ENCODE data around the gene CD79A. TPM values are rescaled to one million over a fixed set of nuclear protein-coding genes. Genes with fewer than 3 reads are reported as not detected.

CD79A gene
- total and polyA plus RNA-seq, 7 experiments from 2014 or later: 2.6 to 27.9 (median 8.9) TPM

GRCh38 chr19:41910240-41910991, 33.3 kb downstream of the CD79A start:
- no peaks in the 10 kb centered on the region for H3K9me3 ChIP-seq (ENCODE audit: control insufficient read depth in 2 of 3, low read length in 3 of 3)
- peak in 2 of 9 donors; percentile 40 to 45 for DNase-seq
- H3K4me1 ChIP-seq (ENCODE audit: control insufficient read depth in 2 of 2, insufficient read depth in 2 of 2, low read length in 2 of 2): peaks cover 12 to 38% of the 10 kb centered on the region in 2 donors
- Mint-ChIP-seq H3K27me3 (peaks cover 0 to 28% (median 0%) of the 10 kb centered on the region in 5 donors), H3K9me3 (peaks cover 0 to 6% (median 0%) of the 10 kb centered on the region in 11 donors), H3K4me1 (peaks cover 28 to 56% (median 44%) of the 10 kb centered on the region in 7 donors), H3K27ac (peak overlapping the region; percentile 26 to 87 (median 78)), H3K36me3 (peaks cover 0 to 37% (median 10%) of the 10 kb centered on the region in 5 donors), H3K4me3 (peak overlapping the region in 5 of 10 donors; percentile 8 to 49 (median 22))
- H3K4me3 ChIP-seq (ENCODE audit: low read length): no peak overlapping the region
- peak overlapping the region; percentile 10 for H3K27ac ChIP-seq (ENCODE audit: low read depth, low read length)
- ChIA-PET CTCF (interaction anchor here (0.9 to 1.3 kb wide), 5 partner anchors 15 to 37 kb away, joined by 3 to 4 read pairs (median 3); no protein-coding TSS in a partner anchor), POLR2A (interaction anchor here (0.9 to 15.6 kb wide), 9 partner anchors 9 to 50 kb away, joined by 3 to 348 read pairs (median 6); partner anchors contain the start of genes ARHGEF1, ERFL and RPS19)
- peak; percentile 10 for ATAC-seq
- intact Hi-C loops (cut with micrococcal nuclease): loop anchor here in 1 of 2 donors (2.0 kb wide), 1 partner anchor 38 kb away; no protein-coding TSS in a partner anchor
- H3K36me3 ChIP-seq (ENCODE audit: control insufficient read depth in 2 of 3, insufficient read depth in 3 of 3, low read length in 3 of 3): peaks cover 13 to 34% (median 13%) of the 10 kb centered on the region in 3 experiments
- H3K27me3 ChIP-seq (ENCODE audit: control insufficient read depth in 2 of 2, insufficient read depth in 2 of 2, low read length in 2 of 2): peaks cover 0 to 12% of the 10 kb centered on the region in 2 donors

GRCh38 chr19:41910992-41911888, 34.2 kb downstream of the CD79A start:
- H3K4me1 ChIP-seq (ENCODE audit: control insufficient read depth in 2 of 2, insufficient read depth in 2 of 2, low read length in 2 of 2): peaks cover 18 to 45% of the 10 kb centered on the region in 2 donors
- Mint-ChIP-seq H3K4me3 (peak overlapping the region in 8 of 10 donors; percentile 4 to 72 (median 42)), H3K27ac (peak overlapping the region; percentile 62 to 87 (median 78)), H3K4me1 (peaks cover 22 to 50% (median 37%) of the 10 kb centered on the region in 7 donors), H3K9me3 (peaks cover 0 to 5% (median 0%) of the 10 kb centered on the region in 11 donors), H3K36me3 (peaks cover 0 to 31% (median 4%) of the 10 kb centered on the region in 5 donors), H3K27me3 (peaks cover 0 to 28% (median 0%) of the 10 kb centered on the region in 5 donors)
- no peak overlapping the region for H3K4me3 ChIP-seq (ENCODE audit: low read length)
- intact Hi-C loops (cut with micrococcal nuclease): loop anchor here in 1 of 2 donors (1.0 to 2.0 kb wide), 2 partner anchors 24 to 38 kb away; no protein-coding TSS in a partner anchor
- H3K9me3 ChIP-seq (ENCODE audit: control insufficient read depth in 2 of 3, low read length in 3 of 3): no peaks in the 10 kb centered on the region
- no peak overlapping the region for H3K27ac ChIP-seq (ENCODE audit: low read depth, low read length)
- CTCF ChIA-PET: interaction anchor here (0.5 to 1.3 kb wide), 6 partner anchors 10 to 38 kb away, joined by 3 to 4 read pairs (median 3); no protein-coding TSS in a partner anchor
- ATAC-seq (peak; percentile 31), DNase-seq (peak in 1 of 9 donors; percentile 32)
- H3K27me3 ChIP-seq (ENCODE audit: control insufficient read depth in 2 of 2, insufficient read depth in 2 of 2, low read length in 2 of 2): peaks cover 0 to 18% of the 10 kb centered on the region in 2 donors
- peaks cover 5 to 25% (median 7%) of the 10 kb centered on the region in 3 experiments for H3K36me3 ChIP-seq (ENCODE audit: control insufficient read depth in 2 of 3, insufficient read depth in 3 of 3, low read length in 3 of 3)
- POLR2A ChIA-PET: interaction anchor here (0.7 to 15.6 kb wide), 19 partner anchors 8 to 51 kb away, joined by 3 to 348 read pairs (median 4); partner anchors contain the start of genes ARHGEF1 and RPS19

DNA sequence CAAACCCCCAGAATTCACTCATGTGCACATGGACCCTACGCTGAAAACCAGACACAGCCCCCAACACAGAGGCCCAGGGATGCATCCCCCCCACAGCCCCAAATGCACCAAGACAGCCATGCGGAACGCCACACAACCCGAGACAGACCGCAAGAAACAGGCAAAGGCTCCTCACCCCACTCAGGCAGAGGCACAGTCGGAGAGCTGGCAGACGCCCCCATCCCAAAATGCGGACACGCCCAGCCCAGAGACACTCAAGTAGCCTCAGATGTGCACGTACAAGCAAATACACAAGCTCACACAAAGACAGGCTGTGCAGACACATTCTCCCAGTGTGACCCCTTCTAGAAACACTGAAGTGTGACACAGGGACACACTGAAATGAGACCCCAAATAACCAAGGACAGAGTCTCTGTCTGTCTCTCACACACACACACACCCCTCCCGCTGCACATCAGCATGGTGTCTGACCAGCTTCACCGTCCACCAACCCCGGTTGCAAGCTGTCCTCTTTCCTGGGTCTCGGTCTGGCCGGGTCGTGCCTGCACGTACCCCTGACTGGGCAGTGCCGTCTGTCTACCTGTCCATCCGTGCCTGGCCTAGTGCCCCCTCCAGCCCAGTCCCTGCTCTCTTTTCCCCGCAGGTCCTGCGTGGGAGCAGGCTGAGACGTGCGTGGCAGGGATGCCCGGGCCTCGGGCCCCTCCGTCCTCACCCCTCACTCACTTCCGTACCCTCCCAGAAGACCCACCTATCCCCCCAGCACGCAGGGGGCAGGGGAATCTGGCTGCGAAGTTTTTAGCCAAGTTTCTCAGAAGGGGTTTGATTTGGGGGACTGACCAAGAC, 35.0 kb downstream of the CD79A start:
- peaks cover 15 to 45% (median 32%) of the 10 kb centered on the region in 7 donors for H3K4me1 Mint-ChIP-seq
- no peak for ATAC-seq
- intact Hi-C loops (cut with micrococcal nuclease): loop anchor here (1.0 to 2.0 kb wide), 3 partner anchors 15 to 39 kb away; no protein-coding TSS in a partner anchor

DNA sequence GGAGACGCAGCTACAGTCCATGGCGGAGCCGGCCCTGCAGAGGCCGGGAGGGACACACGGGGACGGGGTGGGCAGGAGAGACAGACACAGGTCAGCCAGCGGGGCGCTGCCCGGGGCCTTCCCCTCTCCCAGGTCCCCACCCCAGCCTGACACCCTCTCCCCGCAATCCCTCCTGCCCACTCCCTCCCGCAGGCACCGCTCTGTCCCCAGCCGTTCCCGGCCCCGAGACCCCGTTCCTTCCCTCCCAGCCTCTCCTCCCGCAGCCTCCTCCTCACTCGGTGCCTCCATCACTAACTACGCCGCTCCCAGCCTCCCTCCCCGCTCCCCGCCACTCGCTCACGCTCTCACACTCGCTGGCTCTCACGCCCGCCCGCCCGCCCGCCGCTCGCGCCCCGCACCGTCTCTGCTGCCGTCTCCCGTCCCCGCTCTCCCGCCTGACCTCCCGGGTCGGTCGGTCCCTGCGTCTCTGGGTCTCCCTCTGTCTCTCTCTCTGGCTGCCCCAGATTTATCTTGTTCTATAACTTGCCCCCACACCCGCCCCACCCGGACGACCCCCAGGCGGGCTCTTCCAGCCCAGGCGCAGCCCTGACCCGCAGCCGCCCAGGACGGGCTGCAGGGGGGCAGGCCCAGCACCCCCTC, 35.9 kb downstream of the CD79A start:
- peaks cover 0 to 28% (median 0%) of the 10 kb centered on the region in 5 donors for H3K27me3 Mint-ChIP-seq
- peaks cover 0 to 23% (median 0%) of the 10 kb centered on the region in 5 donors for H3K36me3 Mint-ChIP-seq
- peak in 3 of 9 donors; percentile 39 to 46 (median 45) for DNase-seq
- H3K4me1 Mint-ChIP-seq: peaks cover 15 to 43% (median 31%) of the 10 kb centered on the region in 7 donors
- H3K9me3 ChIP-seq (ENCODE audit: control insufficient read depth in 2 of 3, low read length in 3 of 3): no peaks in the 10 kb centered on the region
- peaks cover 0 to 23% of the 10 kb centered on the region in 2 donors for H3K27me3 ChIP-seq (ENCODE audit: control insufficient read depth in 2 of 2, insufficient read depth in 2 of 2, low read length in 2 of 2)
- peaks cover 20 to 53% of the 10 kb centered on the region in 2 donors for H3K4me1 ChIP-seq (ENCODE audit: control insufficient read depth in 2 of 2, insufficient read depth in 2 of 2, low read length in 2 of 2)
- H3K9me3 Mint-ChIP-seq: peaks cover 0 to 5% (median 0%) of the 10 kb centered on the region in 11 donors
- H3K4me3 ChIP-seq (ENCODE audit: low read length): no peak overlapping the region
- H3K36me3 ChIP-seq (ENCODE audit: control insufficient read depth in 2 of 3, insufficient read depth in 3 of 3, low read length in 3 of 3): peaks cover 0 to 11% (median 0%) of the 10 kb centered on the region in 3 experiments
- ChIA-PET CTCF (no interaction called here), POLR2A (interaction anchor here (1.0 to 15.6 kb wide), 6 partner anchors 9 to 53 kb away, joined by 3 to 348 read pairs (median 9); partner anchors contain the start of genes ARHGEF1 and RPS19)
- intact Hi-C loops (cut with micrococcal nuclease): loop anchor here in 1 of 2 donors (2.0 kb wide), 1 partner anchor 14 kb away; no protein-coding TSS in a partner anchor
- no peak overlapping the region for H3K27ac ChIP-seq (ENCODE audit: low read depth, low read length)
- H3K4me3 Mint-ChIP-seq: peak overlapping the region in 6 of 10 donors; percentile 37 to 71 (median 51)
- ATAC-seq: peak; percentile 32
- H3K27ac Mint-ChIP-seq: peak overlapping the region in 4 of 9 donors; percentile 35 to 87 (median 78)

More for the DNA sequence above, 35.0 kb downstream of the CD79A start:
- Histone ChIP-seq H3K36me3 (ENCODE audit: control insufficient read depth in 2 of 3, insufficient read depth in 3 of 3, low read length in 3 of 3) (peaks cover 0 to 17% (median 0%) of the 10 kb centered on the region in 3 experiments), H3K4me1 (ENCODE audit: control insufficient read depth in 2 of 2, insufficient read depth in 2 of 2, low read length in 2 of 2) (peaks cover 20 to 53% of the 10 kb centered on the region in 2 donors), H3K9me3 (ENCODE audit: control insufficient read depth in 2 of 3, low read length in 3 of 3) (no peaks in the 10 kb centered on the region), H3K27ac (ENCODE audit: low read depth, low read length) (no peak overlapping the region), H3K27me3 (ENCODE audit: control insufficient read depth in 2 of 2, insufficient read depth in 2 of 2, low read length in 2 of 2) (peaks cover 0 to 23% of the 10 kb centered on the region in 2 donors), H3K4me3 (ENCODE audit: low read length) (no peak overlapping the region)
- peak overlapping the region; percentile 62 to 87 (median 78) for H3K27ac Mint-ChIP-seq
- DNase-seq: peak in 4 of 9 donors; percentile 34 to 49 (median 38)
- H3K27me3 Mint-ChIP-seq: peaks cover 0 to 28% (median 0%) of the 10 kb centered on the region in 5 donors
- ChIA-PET CTCF (interaction anchor here (1.3 kb wide), 1 partner anchor 39 kb away, joined by 4 read pairs; no protein-coding TSS in a partner anchor), POLR2A (interaction anchor here (0.7 to 15.6 kb wide), 20 partner anchors 8 to 52 kb away, joined by 3 to 348 read pairs (median 4); partner anchors contain the start of genes ARHGEF1 and RPS19)
- H3K36me3 Mint-ChIP-seq: peaks cover 0 to 27% (median 0%) of the 10 kb centered on the region in 5 donors
- H3K9me3 Mint-ChIP-seq: peaks cover 0 to 5% (median 0%) of the 10 kb centered on the region in 11 donors
- peak overlapping the region in 8 of 10 donors; percentile 4 to 72 (median 42) for H3K4me3 Mint-ChIP-seq
